Erythroblast (primary cell): ENCODE measurements around the gene MAU2.

ENCODE experiments used
- GATA1 ChIP-seq: IDR thresholded peaks from 2 replicates; pipeline ENCODE4 v1.6.1; 2011; ENCODE audit warnings: low read depth, mild to moderate bottlenecking, control low read depth, low read length, moderate library complexity
- POLR2A ChIP-seq: IDR thresholded peaks from 2 replicates; pipeline ENCODE4 v1.6.1; 2011; ENCODE audit warnings: mild to moderate bottlenecking, low read length

DNA sequence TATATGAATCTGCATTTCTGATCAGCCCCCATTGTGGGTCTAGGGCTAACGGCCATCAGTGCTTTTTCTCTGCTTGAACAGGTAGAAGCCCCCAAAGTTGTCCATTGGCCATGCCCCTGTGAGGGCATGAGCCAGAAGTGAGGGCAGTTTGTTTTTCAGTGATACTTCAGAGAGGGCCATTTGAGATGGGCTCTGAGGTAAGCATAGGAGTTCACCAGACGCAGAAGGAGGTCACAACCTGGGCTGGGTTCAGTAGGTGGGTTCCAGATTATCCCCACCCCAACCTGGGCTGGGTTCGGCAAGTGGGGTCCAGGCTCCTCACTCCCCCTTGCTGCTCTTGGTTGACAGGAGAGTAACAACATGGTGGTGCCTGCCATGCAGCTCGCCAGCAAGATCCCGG, 33.4 kb downstream of the MAU2 start:
- TF ChIP-seq POLR2A (no peak), GATA1 (no peak)
